ENCODE data around the gene GDI1.

GDI1 gene

DNA sequence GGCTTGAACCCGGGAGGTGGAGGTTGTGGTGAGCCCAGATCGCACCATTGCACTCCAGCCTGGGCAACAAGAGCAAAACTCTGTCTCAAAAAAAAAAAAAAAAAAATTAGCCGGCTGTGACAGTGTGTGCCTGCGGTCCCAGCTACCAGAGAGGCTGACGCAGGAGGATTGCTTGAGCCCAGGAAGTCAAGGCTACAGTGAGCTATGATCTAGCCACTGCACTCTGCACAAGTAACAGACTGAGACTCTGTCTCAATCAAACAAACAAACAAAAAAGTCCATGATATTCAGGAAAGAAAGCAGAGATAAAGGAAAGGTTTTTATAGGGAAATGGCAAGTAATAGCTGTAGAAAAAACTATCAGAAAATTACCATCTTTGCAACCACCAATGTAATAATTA, 44.2 kb downstream of the GDI1 start:
- no peak overlapping the region for H3K4me3 ChIP-seq
- H3K36me3 ChIP-seq (ENCODE audit: insufficient read depth, low read length) = peaks cover 7% of the 10 kb centered on the region; the same call in 1 of the 2 replicates
- no peak for DNase-seq (ENCODE audit: low read depth, low spot score)
- no peak for TF ChIP-seq FOXP2 (optimal IDR thresholded peaks at IDR 0.05; ENCODE audit: control extremely low read depth, extremely low read length, insufficient read depth)
- TF ChIP-seq POLR2AphosphoS5 (IDR thresholded peaks at IDR 0.05; ENCODE audit: borderline replicate concordance, low read depth, low read length) = no peak
- TF ChIP-seq EZH2 (IDR thresholded peaks at IDR 0.05) = no peak
- no peak overlapping the region for H3K27ac ChIP-seq
- H3K9me3 ChIP-seq (ENCODE audit: low read depth, low read length) = no peaks in the 10 kb centered on the region
- H3K9ac ChIP-seq (ENCODE audit: insufficient read length) = no peak overlapping the region

- H3K27ac ChIP-seq = no peak overlapping the region
- no peaks in the 10 kb centered on the region for H3K9me3 ChIP-seq (ENCODE audit: low read depth, low read length)
- TF ChIP-seq EZH2 (IDR thresholded peaks at IDR 0.05) (no peak), FOXP2 (optimal IDR thresholded peaks at IDR 0.05; ENCODE audit: control extremely low read depth, extremely low read length, insufficient read depth) (no peak), POLR2AphosphoS5 (IDR thresholded peaks at IDR 0.05; ENCODE audit: borderline replicate concordance, low read depth, low read length) (no peak)
- no peak overlapping the region for H3K4me3 ChIP-seq
- no peak for DNase-seq (ENCODE audit: low read depth, low spot score)
- H3K9ac ChIP-seq (ENCODE audit: insufficient read length) = no peak overlapping the region
- peaks cover 7% of the 10 kb centered on the region; the same call in 1 of the 2 replicates for H3K36me3 ChIP-seq (ENCODE audit: insufficient read depth, low read length)
Observed at GRCh38 chrX:154481911-154482601, 45.1 kb downstream of the GDI1 start.

- no peak overlapping the region for H3K9ac ChIP-seq (ENCODE audit: insufficient read length)
- no peak overlapping the region for H3K27ac ChIP-seq
- no peak overlapping the region for H3K4me3 ChIP-seq
- H3K36me3 ChIP-seq (ENCODE audit: insufficient read depth, low read length) = peaks cover 7% of the 10 kb centered on the region; the same call in 1 of the 2 replicates
- DNase-seq (ENCODE audit: low read depth, low spot score) = no peak
- no peaks in the 10 kb centered on the region for H3K9me3 ChIP-seq (ENCODE audit: low read depth, low read length)
- TF ChIP-seq POLR2AphosphoS5 (IDR thresholded peaks at IDR 0.05; ENCODE audit: borderline replicate concordance, low read depth, low read length) (no peak), EZH2 (IDR thresholded peaks at IDR 0.05) (no peak), FOXP2 (optimal IDR thresholded peaks at IDR 0.05; ENCODE audit: control extremely low read depth, extremely low read length, insufficient read depth) (no peak)
Observed at GRCh38 chrX:154482786-154483185, 45.8 kb downstream of the GDI1 start.

DNA sequence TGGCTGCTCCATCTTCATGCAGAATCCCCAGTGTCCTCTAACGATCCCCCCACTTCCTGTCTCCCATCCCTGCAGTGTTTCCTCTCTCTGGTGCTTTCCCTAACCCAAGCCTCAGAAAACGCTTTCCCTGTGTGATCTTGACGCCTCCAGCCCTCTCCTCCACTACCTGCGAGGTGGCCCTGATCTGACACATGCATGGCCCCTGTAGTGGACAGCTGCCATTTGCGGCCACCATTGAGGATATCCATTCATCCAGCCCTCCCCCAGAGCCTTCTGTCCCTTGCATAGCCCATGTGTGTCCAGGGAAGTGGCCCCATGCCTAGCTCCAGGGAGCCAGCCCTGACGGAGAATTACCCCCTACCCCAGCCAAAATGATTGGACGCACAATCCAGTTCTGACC, 46.4 kb downstream of the GDI1 start:
- no peak for DNase-seq (ENCODE audit: low read depth, low spot score)
- no peak overlapping the region for H3K4me3 ChIP-seq
- H3K27ac ChIP-seq = no peak overlapping the region
- peaks cover 7% of the 10 kb centered on the region; the same call in 1 of the 2 replicates for H3K36me3 ChIP-seq (ENCODE audit: insufficient read depth, low read length)
- no peak overlapping the region for H3K9ac ChIP-seq (ENCODE audit: insufficient read length)
- TF ChIP-seq FOXP2 (optimal IDR thresholded peaks at IDR 0.05; ENCODE audit: control extremely low read depth, extremely low read length, insufficient read depth) (no peak), POLR2AphosphoS5 (IDR thresholded peaks at IDR 0.05; ENCODE audit: borderline replicate concordance, low read depth, low read length) (no peak), EZH2 (IDR thresholded peaks at IDR 0.05) (no peak)
- no peaks in the 10 kb centered on the region for H3K9me3 ChIP-seq (ENCODE audit: low read depth, low read length)

DNA sequence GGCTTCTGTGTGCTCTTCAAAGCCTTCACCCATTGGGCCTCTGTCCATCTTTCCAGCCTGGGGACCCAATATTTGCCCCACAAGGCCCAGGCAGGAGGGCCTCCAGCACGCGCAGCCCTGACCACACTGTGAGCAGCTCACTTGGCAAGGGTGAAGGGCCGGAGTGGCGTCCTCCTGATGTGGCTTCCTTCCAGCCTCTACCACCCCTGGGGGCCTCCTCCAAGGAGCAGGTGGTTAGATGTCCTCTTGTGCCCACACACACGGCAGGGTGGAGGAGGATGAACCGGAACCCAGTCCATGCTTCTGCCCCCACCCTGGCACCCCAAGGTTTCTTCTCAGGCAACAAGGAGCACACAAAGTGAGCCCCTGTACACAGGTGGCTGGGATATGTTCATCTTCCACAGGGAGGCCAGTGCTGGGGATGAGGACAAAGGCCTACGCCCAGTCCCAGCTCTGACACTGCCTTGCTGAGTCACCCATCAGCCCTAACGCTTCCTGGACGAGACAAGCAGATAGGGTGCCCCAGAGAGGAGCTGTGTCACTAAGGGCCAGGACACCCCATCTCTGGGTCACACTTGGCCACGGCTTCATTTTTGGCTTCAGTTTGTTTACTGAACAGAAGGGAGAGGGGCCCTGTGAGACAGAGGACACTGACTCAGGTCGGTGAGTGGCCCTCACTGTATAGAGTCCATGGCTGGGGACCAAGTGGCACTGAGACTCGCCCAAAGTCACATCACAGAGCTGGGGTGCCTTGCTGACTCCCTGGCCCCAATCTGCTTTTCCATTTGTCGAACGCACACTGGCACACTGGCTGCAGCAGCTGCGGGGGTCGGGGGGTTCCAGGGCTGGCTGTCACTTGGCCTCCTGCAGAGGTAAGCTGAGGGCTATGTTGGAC, 47.5 kb downstream of the GDI1 start:
- Histone ChIP-seq H3K4me3 (no peak overlapping the region), H3K9me3 (ENCODE audit: low read depth, low read length) (no peaks in the 10 kb centered on the region), H3K9ac (ENCODE audit: insufficient read length) (no peak overlapping the region), H3K36me3 (ENCODE audit: insufficient read depth, low read length) (peaks cover 7% of the 10 kb centered on the region; the same call in 1 of the 2 replicates), H3K27ac (no peak overlapping the region)
- TF ChIP-seq FOXP2 (optimal IDR thresholded peaks at IDR 0.05; ENCODE audit: control extremely low read depth, extremely low read length, insufficient read depth) (no peak), EZH2 (IDR thresholded peaks at IDR 0.05) (no peak), POLR2AphosphoS5 (IDR thresholded peaks at IDR 0.05; ENCODE audit: borderline replicate concordance, low read depth, low read length) (no peak)
- DNase-seq (ENCODE audit: low read depth, low spot score) = no peak

- Histone ChIP-seq H3K27ac (no peak overlapping the region), H3K36me3 (ENCODE audit: insufficient read depth, low read length) (peaks cover 7% of the 10 kb centered on the region; the same call in 1 of the 2 replicates), H3K4me3 (peak overlapping the region; percentile 77), H3K9ac (ENCODE audit: insufficient read length) (peak overlapping the region; percentile 66), H3K9me3 (ENCODE audit: low read depth, low read length) (no peaks in the 10 kb centered on the region)
- TF ChIP-seq POLR2AphosphoS5 (IDR thresholded peaks at IDR 0.05; ENCODE audit: borderline replicate concordance, low read depth, low read length) = no peak
- TF ChIP-seq FOXP2 (optimal IDR thresholded peaks at IDR 0.05; ENCODE audit: control extremely low read depth, extremely low read length, insufficient read depth) = no peak
- no peak for TF ChIP-seq EZH2 (IDR thresholded peaks at IDR 0.05)
- no peak for DNase-seq (ENCODE audit: low read depth, low spot score)
Observed at GRCh38 chrX:154485150-154486051, 48.4 kb downstream of the GDI1 start.

DNA sequence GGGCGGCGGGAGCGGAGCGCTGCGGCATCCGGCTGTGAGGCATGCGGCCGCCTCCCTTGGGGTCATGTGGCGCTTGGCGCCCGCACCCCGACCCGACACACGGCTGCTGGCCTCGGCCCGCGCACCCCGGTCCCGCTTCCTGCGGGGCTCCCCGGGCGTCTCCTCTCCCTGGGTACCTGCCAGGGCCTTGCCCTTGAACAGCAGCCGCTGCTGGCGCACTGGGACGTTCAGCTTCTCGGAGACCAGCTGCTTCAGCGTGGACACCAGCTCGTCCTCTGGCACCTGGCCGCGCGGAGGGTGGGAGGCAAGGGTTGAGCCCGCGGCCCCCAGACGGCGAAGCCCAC, 49.1 kb downstream of the GDI1 start:
- peak overlapping the region; percentile 66 for H3K9ac ChIP-seq (ENCODE audit: insufficient read length)
- no peak overlapping the region for H3K27ac ChIP-seq
- TF ChIP-seq FOXP2 (optimal IDR thresholded peaks at IDR 0.05; ENCODE audit: control extremely low read depth, extremely low read length, insufficient read depth) (no peak), POLR2AphosphoS5 (IDR thresholded peaks at IDR 0.05; ENCODE audit: borderline replicate concordance, low read depth, low read length) (no peak), EZH2 (IDR thresholded peaks at IDR 0.05) (no peak)
- no peaks in the 10 kb centered on the region for H3K9me3 ChIP-seq (ENCODE audit: low read depth, low read length)
- peaks cover 7% of the 10 kb centered on the region; the same call in 1 of the 2 replicates for H3K36me3 ChIP-seq (ENCODE audit: insufficient read depth, low read length)
- H3K4me3 ChIP-seq = peak overlapping the region; percentile 77
- no peak for DNase-seq (ENCODE audit: low read depth, low spot score)

Data from SK-N-MC (cell line).